Gastroesophageal sphincter (tissue), 3 donors: ENCODE data around the gene SLC38A6.

Experiments
- EP300 ChIP-seq: sonication (generic); formaldehyde crosslinking; IDR thresholded peaks from one replicate; pipeline ENCODE4 v1.6.1; 2017; ENCODE audit warnings: antibody characterized with exemption, mild to moderate bottlenecking
- POLR2A ChIP-seq, 2 donors: fragments of 450-650 bp; IDR thresholded peaks; one replicate each; pipeline ENCODE4 v1.6.1; 2017; ENCODE audit warnings: antibody characterized with exemption in 2 of 2, mild to moderate bottlenecking in 2 of 2, moderate library complexity in 1 of 2
- POLR2AphosphoS5 ChIP-seq: sonication (generic); formaldehyde crosslinking; IDR thresholded peaks from one replicate; pipeline ENCODE4 v1.6.1; 2017; ENCODE audit warnings: antibody characterized with exemption
- TF ChIP-seq, protein P1 (sequence below), 4 experiments: fragments of 200-600 bp in 2 of 4; fragments of 450-650 bp in 2 of 4; sonication (generic) in 1 of 4; IDR thresholded peaks; one replicate each; pipeline ENCODE4 v1.5.1; 2017 to 2019; ENCODE audit warnings: antibody characterized with exemption in 4 of 4, mild to moderate bottlenecking in 2 of 4, moderate library complexity in 2 of 4

DNA sequence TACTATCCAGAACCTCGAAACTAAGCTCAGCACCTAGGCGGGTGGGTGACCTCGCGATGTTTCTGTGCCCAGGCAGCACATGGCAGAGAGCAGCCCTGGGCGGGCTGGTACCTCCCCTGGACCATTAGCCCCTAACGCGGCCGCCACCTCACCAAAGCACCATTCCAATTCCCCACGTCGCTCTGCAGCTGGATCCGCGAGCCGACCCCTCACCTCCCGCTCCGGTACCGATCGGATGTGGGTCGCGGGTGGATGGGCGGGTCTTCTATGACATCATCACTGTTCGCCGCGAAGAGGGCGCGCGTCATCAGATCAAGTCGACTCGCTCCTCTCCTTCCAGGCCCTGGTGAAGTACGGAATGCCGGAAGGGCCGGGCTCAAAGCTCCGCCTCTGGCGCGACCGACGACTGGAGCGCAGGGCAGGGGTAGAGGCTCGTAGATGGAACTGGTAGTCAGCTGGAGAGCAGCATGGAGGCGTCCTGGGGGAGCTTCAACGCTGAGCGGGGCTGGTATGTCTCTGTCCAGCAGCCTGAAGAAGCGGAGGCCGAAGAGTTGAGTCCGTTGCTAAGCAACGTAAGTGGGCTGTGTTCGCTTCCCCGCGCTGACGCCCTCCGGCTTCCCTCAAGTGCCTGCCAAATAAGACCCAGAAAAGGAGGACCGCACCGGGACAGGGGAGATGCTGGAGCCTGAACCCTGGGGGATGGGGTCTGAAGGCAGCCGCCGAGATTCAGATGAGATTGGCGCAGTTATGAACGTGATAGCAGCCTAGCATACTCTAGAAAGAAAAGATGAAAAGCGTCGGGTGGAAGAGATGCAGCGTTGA lies at the start of gene SLC38A6, which contains the start of gene TRMT5:
- TF ChIP-seq, protein P1, sequence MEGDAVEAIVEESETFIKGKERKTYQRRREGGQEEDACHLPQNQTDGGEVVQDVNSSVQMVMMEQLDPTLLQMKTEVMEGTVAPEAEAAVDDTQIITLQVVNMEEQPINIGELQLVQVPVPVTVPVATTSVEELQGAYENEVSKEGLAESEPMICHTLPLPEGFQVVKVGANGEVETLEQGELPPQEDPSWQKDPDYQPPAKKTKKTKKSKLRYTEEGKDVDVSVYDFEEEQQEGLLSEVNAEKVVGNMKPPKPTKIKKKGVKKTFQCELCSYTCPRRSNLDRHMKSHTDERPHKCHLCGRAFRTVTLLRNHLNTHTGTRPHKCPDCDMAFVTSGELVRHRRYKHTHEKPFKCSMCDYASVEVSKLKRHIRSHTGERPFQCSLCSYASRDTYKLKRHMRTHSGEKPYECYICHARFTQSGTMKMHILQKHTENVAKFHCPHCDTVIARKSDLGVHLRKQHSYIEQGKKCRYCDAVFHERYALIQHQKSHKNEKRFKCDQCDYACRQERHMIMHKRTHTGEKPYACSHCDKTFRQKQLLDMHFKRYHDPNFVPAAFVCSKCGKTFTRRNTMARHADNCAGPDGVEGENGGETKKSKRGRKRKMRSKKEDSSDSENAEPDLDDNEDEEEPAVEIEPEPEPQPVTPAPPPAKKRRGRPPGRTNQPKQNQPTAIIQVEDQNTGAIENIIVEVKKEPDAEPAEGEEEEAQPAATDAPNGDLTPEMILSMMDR (IDR thresholded peaks at IDR 0.05): no peak
- peak; percentile 93 for TF ChIP-seq POLR2AphosphoS5
- TF ChIP-seq EP300: no peak
- peak; percentile 32 to 34 for TF ChIP-seq POLR2A (IDR thresholded peaks at IDR 0.05)
